Femur (tissue), 1 donor: ENCODE data around the gene LRRC4C.
"Not testable (repeated sequence)": the region's sequence is repeated elsewhere in the genome, so short reads cannot be mapped to it uniquely, and the experiment has no call there.

Source experiments
- DNase-seq: peaks from one replicate; pipeline ENCODE4 v3.0.0-alpha.2; 2017

The LRRC4C gene

GRCh38 chr11:41113160-41113559, 346.3 kb downstream of the LRRC4C start:
- no peak for DNase-seq

GRCh38 chr11:41110527-41110926, 348.9 kb downstream of the LRRC4C start:
- DNase-seq, result no peak

- no peak for DNase-seq
Observed at GRCh38 chr11:41102471-41102870, 357.0 kb downstream of the LRRC4C start.

- DNase-seq, result no peak
Observed at GRCh38 chr11:41099654-41100053, 359.8 kb downstream of the LRRC4C start.

- no peak for DNase-seq
Observed at GRCh38 chr11:41085123-41085522, 374.3 kb downstream of the LRRC4C start.

GRCh38 chr11:41081756-41082285, 377.6 kb downstream of the LRRC4C start:
- DNase-seq, result no peak

GRCh38 chr11:41074318-41074717, 385.1 kb downstream of the LRRC4C start:
- DNase-seq, result no peak

DNA sequence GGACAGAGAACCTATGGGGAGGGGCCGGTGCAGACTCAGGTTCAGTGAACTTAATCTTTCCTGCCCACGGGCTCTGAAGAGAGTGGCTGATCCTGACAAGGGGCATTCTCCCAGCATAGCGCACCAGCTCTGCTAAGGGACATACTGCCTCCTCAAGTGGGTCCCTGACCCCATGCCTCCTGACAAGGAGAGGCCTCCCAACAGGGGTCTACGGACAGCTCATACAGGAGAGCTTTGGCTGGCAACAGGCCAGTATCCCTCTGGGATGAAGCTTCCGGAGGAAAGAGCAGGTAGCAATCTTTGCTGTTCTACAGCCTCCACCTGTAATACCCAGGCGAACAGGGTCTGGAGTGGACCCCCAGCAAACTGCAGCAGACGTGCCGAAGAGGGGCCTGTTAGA, 394.0 kb downstream of the LRRC4C start:
- DNase-seq, result no peak

DNA sequence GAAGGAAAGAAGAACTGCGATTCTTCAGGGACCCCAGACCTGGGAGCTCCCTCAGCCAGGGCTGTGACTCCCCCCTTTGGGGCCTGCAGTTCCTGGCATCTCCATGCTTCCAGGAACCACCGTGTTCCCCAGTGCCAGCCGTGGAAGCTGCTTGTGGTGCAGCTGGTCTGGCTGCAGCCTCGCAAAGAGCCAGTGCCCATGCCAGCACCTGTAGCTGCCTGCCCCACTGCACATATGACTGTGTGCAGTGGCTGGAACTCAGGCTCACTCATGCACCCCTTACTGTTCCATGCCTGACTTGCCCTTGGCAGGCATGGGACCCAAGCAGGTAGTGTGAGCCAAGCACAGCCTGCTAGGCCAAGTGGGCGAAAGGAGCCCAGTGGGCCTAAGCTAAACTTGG, 401.3 kb downstream of the LRRC4C start:
- DNase-seq, result no peak

DNA sequence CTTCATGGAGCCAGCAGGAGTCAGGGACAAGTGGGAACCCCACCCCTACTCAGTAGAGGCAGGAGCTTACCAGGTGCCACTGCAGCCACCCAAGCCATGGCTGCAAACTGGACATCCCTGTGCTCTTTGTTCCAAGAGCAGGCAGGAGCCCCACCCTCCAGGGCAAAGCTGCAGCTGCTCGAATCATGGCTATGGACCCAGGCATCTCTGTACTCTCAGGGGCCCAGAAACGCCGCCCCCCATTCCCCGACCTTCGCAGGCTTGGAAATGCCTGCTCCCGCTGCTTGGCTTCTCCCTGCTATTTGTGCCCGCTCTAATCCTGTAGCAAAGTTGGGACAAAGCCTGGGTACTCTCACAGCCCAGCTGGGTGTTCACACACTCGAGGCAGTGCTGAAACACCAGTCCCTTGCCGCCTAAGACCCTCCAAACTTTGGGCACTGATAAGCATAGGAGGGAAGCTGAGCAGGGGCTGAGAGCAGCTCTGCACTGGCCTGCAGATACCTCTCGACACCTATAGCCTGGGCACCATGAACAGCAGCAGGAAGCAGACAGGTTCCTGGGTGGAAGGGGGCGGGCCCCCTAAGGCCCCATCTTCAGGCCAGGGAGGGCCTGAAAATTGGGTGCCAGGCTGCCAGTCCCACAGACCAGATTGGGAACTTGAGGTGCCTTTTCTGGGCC, 402.4 kb downstream of the LRRC4C start:
- no peak for DNase-seq

DNA sequence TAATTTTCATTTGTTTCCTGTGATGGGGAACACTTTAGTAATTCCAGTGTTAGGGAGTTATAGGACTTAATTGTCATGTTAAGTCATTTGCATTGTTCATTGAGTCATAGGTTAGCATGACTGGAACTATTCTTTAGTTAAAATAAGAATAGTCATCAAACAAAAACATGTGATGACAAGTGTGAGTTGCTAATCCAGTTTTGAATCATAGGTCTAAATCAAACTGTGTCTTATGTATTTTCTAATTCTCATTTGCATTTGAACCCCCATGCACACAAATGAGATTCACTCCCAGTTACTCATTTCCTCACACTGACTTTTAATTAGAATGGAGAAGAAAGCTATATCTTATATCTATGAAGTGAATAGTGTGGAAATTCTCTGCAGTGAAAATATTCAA, 405.6 kb downstream of the LRRC4C start:
- no peak for DNase-seq

- DNase-seq, result no peak
Observed at GRCh38 chr11:41051919-41052635, 407.4 kb downstream of the LRRC4C start.

- no peak for DNase-seq
Observed at GRCh38 chr11:41050791-41051190, 408.7 kb downstream of the LRRC4C start.

DNA sequence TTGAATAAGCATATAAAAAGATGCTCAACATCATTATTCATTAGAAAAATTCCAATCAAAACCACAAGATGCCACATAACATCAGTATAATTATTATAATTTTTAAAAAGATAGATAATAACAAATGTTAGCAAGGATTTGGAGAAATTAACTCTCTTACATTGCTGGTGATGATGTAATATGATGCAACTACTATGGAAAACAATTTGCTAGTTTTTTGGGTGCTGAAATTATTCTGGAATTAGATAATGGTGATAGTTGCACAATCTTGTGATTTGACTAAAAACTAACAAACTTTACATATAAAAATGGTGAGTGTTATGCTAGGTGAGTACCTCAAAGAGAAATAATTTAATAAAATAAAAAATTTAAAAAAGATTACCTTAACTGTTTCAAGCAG, 412.2 kb downstream of the LRRC4C start:
- no peak for DNase-seq

DNA sequence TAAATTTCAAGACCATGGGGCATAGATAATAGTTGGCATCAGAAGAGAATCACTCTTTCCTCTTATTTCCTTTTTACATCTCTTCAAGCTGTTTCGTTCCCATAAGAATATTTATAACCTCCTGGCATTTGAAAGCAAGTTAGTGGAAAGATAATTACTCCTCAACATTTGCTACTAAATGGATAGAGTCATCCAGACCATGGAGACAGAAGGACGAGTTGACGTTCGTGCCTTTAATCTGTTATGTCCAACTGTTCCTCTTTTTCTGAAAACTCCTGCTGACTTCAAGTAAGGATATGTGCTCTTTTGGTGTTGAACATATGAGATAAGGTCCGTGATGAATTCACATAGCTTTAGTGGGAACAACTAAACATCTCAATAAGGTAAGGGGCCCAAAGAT, 414.2 kb downstream of the LRRC4C start:
- no peak for DNase-seq

DNA sequence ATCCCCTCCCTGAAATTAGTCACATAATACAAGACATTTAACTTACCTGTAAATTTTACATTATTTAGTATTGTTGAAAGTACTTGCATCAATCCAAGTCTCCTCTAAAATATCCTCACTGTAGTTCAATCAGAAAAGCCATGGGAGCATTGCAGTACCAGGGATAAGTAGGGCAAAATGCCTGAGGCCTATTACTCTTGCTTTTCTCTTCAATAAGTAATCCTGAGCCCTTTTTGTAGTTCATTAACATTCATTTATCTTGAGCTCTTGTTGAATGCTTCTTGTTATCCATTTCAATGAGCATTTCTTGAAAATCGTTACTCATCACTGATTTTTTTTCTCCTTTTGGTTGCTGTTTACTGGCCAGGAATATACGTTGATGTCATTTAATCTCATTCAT, 414.7 kb downstream of the LRRC4C start:
- DNase-seq, result no peak

GRCh38 chr11:41042688-41043087, 416.8 kb downstream of the LRRC4C start:
- DNase-seq, result no peak

DNA sequence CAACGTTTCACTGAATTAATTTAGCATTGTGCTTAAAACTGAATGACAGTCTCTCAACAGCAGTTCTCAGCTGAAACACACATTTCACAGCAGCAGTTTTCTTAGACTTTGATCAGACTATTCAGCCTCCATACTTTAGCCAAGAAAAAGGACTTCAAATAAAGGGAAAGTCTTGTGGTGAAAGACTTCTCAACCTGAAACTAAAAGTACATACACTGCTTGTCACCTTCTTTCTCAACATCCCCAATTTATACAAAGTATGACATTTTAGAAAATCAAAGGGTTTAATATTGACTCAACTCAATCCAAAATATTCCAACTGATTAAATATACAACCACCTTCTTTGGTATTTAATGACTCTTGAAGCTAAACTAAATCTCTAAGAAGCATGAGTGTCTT, 419.0 kb downstream of the LRRC4C start:
- no peak for DNase-seq

GRCh38 chr11:41039592-41039991, 419.9 kb downstream of the LRRC4C start:
- DNase-seq, result no peak

DNA sequence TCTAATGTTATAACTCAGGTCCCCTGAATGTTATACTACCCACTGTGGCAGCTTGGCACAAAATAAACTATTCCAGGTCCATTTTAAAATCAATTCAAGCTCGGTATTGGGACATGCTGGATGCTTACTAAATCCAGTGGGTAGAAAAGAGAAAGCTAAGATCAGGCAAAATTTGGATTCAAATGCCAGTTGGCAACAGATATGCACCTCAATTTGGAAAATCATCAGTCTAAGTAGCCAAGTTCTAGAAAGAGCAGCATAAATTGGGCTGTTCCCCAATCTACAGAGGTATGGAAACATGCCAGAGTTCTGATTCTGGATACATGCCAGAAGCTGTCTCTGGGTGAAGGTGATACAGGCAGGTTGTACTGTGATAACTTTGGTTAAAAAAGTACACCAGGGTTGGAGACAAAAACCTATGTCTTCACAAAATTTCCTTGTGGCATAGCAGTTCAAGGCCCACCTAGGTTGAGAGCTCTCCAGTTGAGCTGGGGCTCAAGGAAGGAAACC, 427.8 kb downstream of the LRRC4C start:
- no peak for DNase-seq

- DNase-seq, result no peak
Observed at GRCh38 chr11:41020259-41020658, 439.2 kb downstream of the LRRC4C start.

- DNase-seq, result not testable (repeated sequence)
Observed at GRCh38 chr11:41019666-41020065, 439.8 kb downstream of the LRRC4C start.

DNA sequence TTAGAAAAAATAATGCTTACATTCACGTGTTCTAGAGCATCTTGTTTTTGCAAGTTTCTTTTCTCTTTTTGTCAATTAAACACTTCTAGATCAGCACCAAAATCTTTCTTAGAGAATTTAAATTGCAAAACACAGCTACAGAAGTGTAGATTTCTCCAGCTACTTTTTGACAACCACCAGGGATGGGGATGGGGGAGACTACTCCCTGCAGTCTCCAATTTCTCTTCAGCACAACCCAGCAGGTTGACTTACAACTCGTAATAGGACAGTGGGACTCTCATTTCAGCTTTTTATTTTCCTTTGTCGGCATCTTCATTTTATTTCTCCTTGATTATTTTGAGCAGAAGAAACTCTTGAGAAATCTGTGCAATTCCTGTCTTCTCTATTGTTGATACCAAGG, 441.2 kb downstream of the LRRC4C start:
- no peak for DNase-seq

- no peak for DNase-seq
Observed at GRCh38 chr11:41010361-41011050, 448.9 kb downstream of the LRRC4C start.
